HUES64 (cell line): ENCODE results near the gene CEND1.

Experiments used
- H3K27ac ChIP-seq: 2 replicates; pipeline ENCODE4 v1.7.0; 2013; ENCODE audit warnings: low read depth, low read length, inconsistent platforms
- H3K27me3 ChIP-seq: 2 replicates; pipeline ENCODE4 v1.6.1; 2013; ENCODE audit warnings: mild to moderate bottlenecking, low read length; ENCODE audit not compliant: insufficient read depth
- H3K36me3 ChIP-seq: 2 replicates; pipeline ENCODE4 v1.6.1; 2013; ENCODE audit warnings: mild to moderate bottlenecking, low read length; ENCODE audit not compliant: insufficient read depth
- H3K4me1 ChIP-seq: 2 replicates; pipeline ENCODE4 v1.6.1; 2013; ENCODE audit warnings: mild to moderate bottlenecking, low read length, moderate library complexity; ENCODE audit not compliant: insufficient read depth
- H3K4me3 ChIP-seq: 2 replicates; pipeline ENCODE4 v1.5.1; 2013; ENCODE audit warnings: mild to moderate bottlenecking, low read length, moderate library complexity
- H3K9ac ChIP-seq: 2 replicates; pipeline ENCODE4 v1.6.1; 2013; ENCODE audit warnings: mild to moderate bottlenecking, low read depth, low read length
- H3K9me3 ChIP-seq: 2 replicates; pipeline ENCODE4 v1.6.1; 2013; ENCODE audit warnings: low read depth, low read length; ENCODE audit not compliant: insufficient read depth
- WGBS: fragments of 150-250, 120-280 bp; methylation state at CpG from one replicate; pipeline ENCODE4 v1.1.7; 2013; ENCODE audit warnings: missing lambda C conversion rate; 5-methylcytosine and 5-hydroxymethylcytosine counted together

Gene CEND1

GRCh38 chr11:826836-827145, 36.9 kb upstream of the CEND1 start:
- peak overlapping the region; percentile 41; the same call in 1 of the 2 replicates for H3K9ac ChIP-seq
- peaks cover 62% of the 10 kb centered on the region for H3K27me3 ChIP-seq
- H3K9me3 ChIP-seq, result no peaks in the 10 kb centered on the region
- no peak overlapping the region for H3K27ac ChIP-seq
- H3K4me3 ChIP-seq, result peak overlapping the region; percentile 55
- peaks cover 28% of the 10 kb centered on the region for H3K4me1 ChIP-seq
- 3% methylated on average over 22 of the region's 22 CpGs for WGBS
- H3K36me3 ChIP-seq, result 0 out of 2 replicates have a peak, but pooled peaks cover 3% of the 10 kb centered on the region

GRCh38 chr11:826227-826621, 36.3 kb upstream of the CEND1 start:
- H3K36me3 ChIP-seq, result 0 out of 2 replicates have a peak, but pooled peaks cover 6% of the 10 kb centered on the region
- no peaks in the 10 kb centered on the region for H3K9me3 ChIP-seq
- WGBS, result 87% methylated on average over 8 of the region's 9 CpGs
- peaks cover 56% of the 10 kb centered on the region for H3K27me3 ChIP-seq
- H3K27ac ChIP-seq, result no peak overlapping the region
- H3K4me3 ChIP-seq, result peak overlapping the region; percentile 55; the same call in 1 of the 2 replicates
- no peak overlapping the region for H3K9ac ChIP-seq
- peaks cover 22% of the 10 kb centered on the region for H3K4me1 ChIP-seq

GRCh38 chr11:825366-826226, 35.7 kb upstream of the CEND1 start:
- Histone ChIP-seq H3K36me3 (0 out of 2 replicates have a peak, but pooled peaks cover 6% of the 10 kb centered on the region), H3K27ac (no peak overlapping the region), H3K9ac (no peak overlapping the region), H3K4me1 (peaks cover 19% of the 10 kb centered on the region), H3K27me3 (peaks cover 50% of the 10 kb centered on the region), H3K4me3 (no peak overlapping the region), H3K9me3 (no peaks in the 10 kb centered on the region)
- WGBS, result 92% methylated on average over 12 of the region's 12 CpGs

- H3K4me3 ChIP-seq, result no peak overlapping the region
- H3K9me3 ChIP-seq, result no peaks in the 10 kb centered on the region
- peaks cover 19% of the 10 kb centered on the region for H3K4me1 ChIP-seq
- H3K36me3 ChIP-seq, result 0 out of 2 replicates have a peak, but pooled peaks cover 6% of the 10 kb centered on the region
- H3K27ac ChIP-seq, result no peak overlapping the region
- H3K27me3 ChIP-seq, result peaks cover 45% of the 10 kb centered on the region
- H3K9ac ChIP-seq, result no peak overlapping the region
- 87% methylated on average over 11 of the region's 11 CpGs for WGBS
Measured at GRCh38 chr11:824942-825341, 35.1 kb upstream of the CEND1 start.

- H3K27ac ChIP-seq, result no peak overlapping the region
- no peak overlapping the region for H3K9ac ChIP-seq
- no peak overlapping the region for H3K4me3 ChIP-seq
- H3K36me3 ChIP-seq, result 0 out of 2 replicates have a peak, but pooled peaks cover 6% of the 10 kb centered on the region
- no peaks in the 10 kb centered on the region for H3K9me3 ChIP-seq
- 95% methylated on average over 59 of the region's 59 CpGs for WGBS
- H3K27me3 ChIP-seq, result peaks cover 39% of the 10 kb centered on the region
- peaks cover 19% of the 10 kb centered on the region for H3K4me1 ChIP-seq
Measured at GRCh38 chr11:824292-824880, 34.5 kb upstream of the CEND1 start.

- H3K36me3 ChIP-seq, result 0 out of 2 replicates have a peak, but pooled peaks cover 6% of the 10 kb centered on the region
- peaks cover 12% of the 10 kb centered on the region for H3K4me1 ChIP-seq
- no peak overlapping the region for H3K9ac ChIP-seq
- WGBS, result 92% methylated on average over 53 of the region's 53 CpGs
- no peak overlapping the region for H3K27ac ChIP-seq
- H3K9me3 ChIP-seq, result no peaks in the 10 kb centered on the region
- peaks cover 32% of the 10 kb centered on the region for H3K27me3 ChIP-seq
- H3K4me3 ChIP-seq, result no peak overlapping the region
Measured at GRCh38 chr11:823441-824291, 33.8 kb upstream of the CEND1 start.

GRCh38 chr11:821512-822371, 31.9 kb upstream of the CEND1 start:
- H3K36me3 ChIP-seq, result 0 out of 2 replicates have a peak, but pooled peaks cover 6% of the 10 kb centered on the region
- H3K9me3 ChIP-seq, result no peaks in the 10 kb centered on the region
- H3K9ac ChIP-seq, result no peak overlapping the region
- H3K27ac ChIP-seq, result no peak overlapping the region
- no peak overlapping the region for H3K4me3 ChIP-seq
- H3K27me3 ChIP-seq, result peaks cover 13% of the 10 kb centered on the region
- no peaks in the 10 kb centered on the region for H3K4me1 ChIP-seq
- WGBS, result 95% methylated on average over 21 of the region's 22 CpGs

- Histone ChIP-seq H3K9ac (no peak overlapping the region), H3K9me3 (no peaks in the 10 kb centered on the region), H3K4me3 (peak overlapping the region; percentile 92), H3K36me3 (0 out of 2 replicates have a peak, but pooled peaks cover 6% of the 10 kb centered on the region), H3K27me3 (peaks cover 4% of the 10 kb centered on the region; the same call in 1 of the 2 replicates), H3K4me1 (no peaks in the 10 kb centered on the region), H3K27ac (no peak overlapping the region)
- WGBS, result 84% methylated on average over 11 of the region's 11 CpGs
Measured at GRCh38 chr11:820655-821511, 31.0 kb upstream of the CEND1 start.

- 11% methylated on average over 47 of the region's 47 CpGs for WGBS
- Histone ChIP-seq H3K9ac (no peak overlapping the region; the same call in 1 of the 2 replicates), H3K9me3 (no peaks in the 10 kb centered on the region), H3K4me3 (peak overlapping the region; percentile 92), H3K4me1 (no peaks in the 10 kb centered on the region), H3K27ac (peak overlapping the region; percentile 37; the same call in 1 of the 2 replicates), H3K36me3 (0 out of 2 replicates have a peak, but pooled peaks cover 6% of the 10 kb centered on the region), H3K27me3 (no peaks in the 10 kb centered on the region)
Measured at GRCh38 chr11:819943-820649, 30.2 kb upstream of the CEND1 start.
